EL (cell line): ENCODE data around the gene KLF7.

Experiments used
- DNase-seq: peaks from one replicate; pipeline ENCODE4 v3.0.0-alpha.2; 2016

Gene KLF7

GRCh38 chr2:207123335-207123744, 42.4 kb downstream of the KLF7 start:
- DNase-seq, result no peak

GRCh38 chr2:207122651-207123334, 43.0 kb downstream of the KLF7 start:
- no peak for DNase-seq

DNA sequence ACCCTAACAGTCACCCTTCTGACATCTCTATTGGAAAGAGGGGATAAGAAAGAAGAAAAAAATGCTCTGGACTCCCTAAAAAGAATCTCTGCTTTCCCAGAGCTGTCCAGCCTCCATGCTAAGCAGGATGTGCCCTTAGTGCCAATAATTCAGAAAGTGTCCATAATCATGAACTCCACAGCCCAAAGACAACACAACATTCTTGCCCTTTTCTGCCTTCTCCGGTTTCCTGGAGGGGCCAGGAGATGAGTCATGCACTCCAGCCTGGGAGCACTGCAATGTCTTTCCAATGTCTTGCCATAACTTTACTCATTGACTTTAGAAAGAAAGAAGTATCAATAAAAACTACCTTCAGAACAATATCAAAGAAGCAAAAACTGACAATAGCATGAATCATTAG, 44.0 kb downstream of the KLF7 start:
- DNase-seq, result peak; percentile 90

- DNase-seq, result no peak
Measured at GRCh38 chr2:207119048-207119447, 46.7 kb downstream of the KLF7 start.

DNA sequence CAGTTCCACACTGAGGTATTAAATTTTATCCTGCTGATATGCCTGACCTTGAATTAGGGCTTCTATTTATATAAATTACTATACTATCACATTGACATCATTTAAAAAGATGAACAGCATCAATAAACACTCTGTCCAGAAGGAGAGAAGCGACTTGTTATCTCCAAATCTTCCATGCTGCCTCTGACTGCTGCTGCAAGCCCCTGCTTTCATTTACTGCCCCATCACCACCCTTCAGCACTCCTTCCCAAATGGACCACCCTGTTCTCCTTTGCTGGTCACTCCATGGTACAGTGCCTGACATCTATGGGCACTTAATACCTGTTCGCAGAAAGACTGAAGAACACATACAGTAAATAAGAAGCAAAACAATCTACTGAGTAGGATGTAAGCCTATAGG, 48.1 kb downstream of the KLF7 start:
- DNase-seq, result no peak

GRCh38 chr2:207115715-207116364, 49.9 kb downstream of the KLF7 start:
- DNase-seq, result no peak

- no peak for DNase-seq
Measured at GRCh38 chr2:207113414-207113813, 52.3 kb downstream of the KLF7 start.

GRCh38 chr2:207112785-207113184, 53.0 kb downstream of the KLF7 start:
- DNase-seq, result no peak

DNA sequence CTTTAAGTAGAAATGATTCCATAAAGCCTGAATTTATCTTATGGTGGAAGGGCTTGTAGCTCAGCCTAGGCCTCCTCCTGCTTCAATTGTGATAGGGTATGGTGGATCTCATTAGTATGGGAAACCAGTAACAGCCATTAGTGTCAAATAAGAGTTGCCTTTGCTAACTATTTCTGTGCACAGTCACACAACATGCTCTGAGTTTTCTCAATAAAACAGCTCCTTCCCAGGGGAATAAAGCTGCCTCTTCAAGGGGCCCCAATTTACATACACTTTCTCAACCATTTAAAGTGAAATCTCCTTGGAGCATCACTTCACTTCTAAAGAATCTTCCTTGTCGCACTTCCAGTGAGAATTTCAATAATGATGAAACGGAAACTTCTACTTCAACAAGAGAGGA, 53.4 kb downstream of the KLF7 start:
- no peak for DNase-seq

- DNase-seq, result no peak
Measured at GRCh38 chr2:207111757-207112156, 54.0 kb downstream of the KLF7 start.

DNA sequence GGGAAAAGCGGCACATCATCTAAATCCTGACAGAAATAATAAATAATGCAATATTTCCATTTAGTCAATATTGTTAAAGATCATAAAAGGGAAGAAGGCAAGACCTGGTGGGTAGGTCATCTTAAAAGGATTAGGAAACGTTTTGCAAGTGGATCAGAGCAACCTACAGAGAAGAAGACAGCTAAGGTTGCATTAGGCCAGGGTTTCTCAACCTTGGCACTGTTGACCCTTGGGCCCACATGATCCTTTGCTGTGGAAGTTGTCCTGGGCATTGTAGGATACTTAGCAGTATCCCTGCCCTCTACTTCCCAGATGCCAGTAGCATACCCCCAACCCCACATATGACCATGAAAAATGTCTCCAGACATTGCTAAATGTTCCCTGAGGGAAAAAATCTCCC, 55.0 kb downstream of the KLF7 start:
- DNase-seq, result no peak

DNA sequence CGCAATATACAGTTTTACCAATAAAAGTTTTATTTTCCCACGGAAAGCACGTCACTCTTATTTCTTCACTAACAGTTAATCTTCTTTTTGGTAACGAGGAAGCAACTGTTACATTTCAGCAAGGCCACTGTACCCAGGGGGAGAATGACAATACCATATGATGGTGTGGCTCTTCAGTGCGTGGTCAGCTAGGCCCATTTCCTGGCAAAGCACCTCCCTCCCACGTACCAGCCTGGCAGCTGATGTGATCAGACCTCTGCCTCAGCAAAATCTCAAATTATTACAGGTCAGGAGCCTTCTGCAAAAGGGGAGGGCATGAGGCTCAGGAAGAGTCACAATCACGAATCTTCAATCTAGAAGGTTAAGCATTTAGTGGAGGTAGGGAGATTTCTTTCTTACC, 55.4 kb downstream of the KLF7 start:
- DNase-seq, result no peak

DNA sequence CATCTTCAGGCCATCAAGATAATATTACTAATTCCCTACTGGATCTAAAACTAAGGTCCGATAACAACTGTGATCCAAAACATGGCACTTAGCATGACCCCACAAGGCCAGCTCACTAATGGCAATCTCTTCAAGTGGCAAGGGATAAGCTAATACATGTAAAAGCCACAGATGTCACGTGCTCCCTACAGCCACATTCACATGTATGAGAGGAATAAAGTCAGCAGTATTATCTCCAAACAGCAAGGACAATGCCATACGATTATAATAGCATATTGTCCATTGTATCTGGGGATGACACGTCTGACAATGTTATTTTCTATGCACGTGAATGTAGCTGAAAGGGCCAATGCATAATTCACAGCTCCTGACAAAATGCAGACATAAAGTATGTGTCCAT, 56.0 kb downstream of the KLF7 start:
- DNase-seq, result no peak

- no peak for DNase-seq
Measured at GRCh38 chr2:207108440-207108839, 57.3 kb downstream of the KLF7 start.

DNA sequence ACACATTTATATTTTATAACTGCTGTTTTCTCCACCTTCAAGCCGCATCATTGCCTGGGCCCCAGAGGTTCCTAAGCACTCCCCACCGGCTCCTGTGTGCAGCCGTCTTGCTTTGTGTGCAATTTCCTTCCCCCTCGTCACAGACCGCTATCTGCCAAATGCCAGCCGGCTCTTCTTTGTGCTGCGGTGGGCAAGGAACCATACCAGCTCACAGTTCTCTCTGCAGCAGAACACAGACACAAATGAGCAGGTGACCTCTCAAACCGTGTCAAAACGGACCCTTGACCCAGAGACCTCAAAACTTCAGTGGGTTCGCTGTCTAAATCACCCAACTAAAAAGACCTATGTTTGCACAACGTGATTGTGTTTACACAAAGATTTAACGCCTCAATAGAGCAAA, 58.2 kb downstream of the KLF7 start:
- DNase-seq, result no peak

DNA sequence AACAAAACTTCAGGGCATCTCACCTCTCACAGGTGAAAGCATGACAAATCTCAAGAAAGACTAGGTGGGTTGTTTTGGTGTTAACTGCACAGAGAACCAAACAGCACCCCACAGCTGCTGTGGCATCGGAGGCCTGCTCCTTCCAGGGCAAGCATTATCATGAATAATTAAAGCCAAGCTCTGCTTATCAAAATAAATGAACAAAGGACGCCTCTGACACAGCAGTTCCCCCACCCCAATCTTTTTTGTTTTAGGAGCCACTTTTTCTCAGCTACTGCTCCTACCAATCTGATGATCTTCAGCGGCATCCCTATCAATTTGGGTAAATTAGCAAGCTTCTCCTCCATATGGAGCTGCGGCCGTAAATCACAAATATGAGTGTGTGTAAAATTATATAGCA, 58.6 kb downstream of the KLF7 start:
- DNase-seq, result no peak

DNA sequence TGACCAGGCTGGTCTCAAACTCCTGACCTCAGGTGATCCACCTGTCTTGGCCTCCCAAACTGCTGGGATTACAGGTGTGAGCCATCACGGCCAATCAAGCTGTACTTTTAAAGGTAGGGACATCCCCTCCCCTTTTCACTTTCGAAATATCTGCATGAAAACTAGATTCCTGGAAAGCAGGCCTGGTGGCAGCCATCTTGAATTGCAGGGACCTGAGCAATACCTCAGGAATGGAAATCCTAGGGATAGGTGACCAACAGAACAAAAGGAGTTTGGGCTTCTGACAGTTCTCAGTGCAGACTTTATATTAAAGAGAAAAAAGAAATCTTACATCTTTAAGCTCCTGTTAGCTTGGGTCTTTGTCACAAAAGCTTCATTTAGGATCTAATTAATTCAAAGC, 62.6 kb downstream of the KLF7 start:
- no peak for DNase-seq

- no peak for DNase-seq
Measured at GRCh38 chr2:207101984-207102383, 63.8 kb downstream of the KLF7 start.

DNA sequence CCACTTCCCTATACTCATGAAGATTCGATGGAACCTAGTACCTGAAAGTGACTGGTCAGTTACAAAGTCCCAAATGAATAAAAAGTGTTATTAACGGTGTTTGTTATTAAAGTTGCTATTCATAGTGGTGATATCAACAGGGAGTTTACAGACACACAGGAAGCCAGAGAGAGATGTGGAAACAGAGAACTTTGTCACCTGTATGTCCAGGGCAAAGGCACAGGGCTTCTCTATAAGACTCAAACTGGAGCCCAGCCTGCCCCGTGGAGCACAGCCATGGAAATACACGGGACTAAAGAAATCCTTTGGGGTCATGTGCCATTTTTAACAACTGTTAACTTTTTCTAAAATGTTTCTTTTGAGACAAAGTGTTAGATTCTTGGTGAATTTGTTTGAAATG, 68.5 kb downstream of the KLF7 start:
- DNase-seq, result no peak

DNA sequence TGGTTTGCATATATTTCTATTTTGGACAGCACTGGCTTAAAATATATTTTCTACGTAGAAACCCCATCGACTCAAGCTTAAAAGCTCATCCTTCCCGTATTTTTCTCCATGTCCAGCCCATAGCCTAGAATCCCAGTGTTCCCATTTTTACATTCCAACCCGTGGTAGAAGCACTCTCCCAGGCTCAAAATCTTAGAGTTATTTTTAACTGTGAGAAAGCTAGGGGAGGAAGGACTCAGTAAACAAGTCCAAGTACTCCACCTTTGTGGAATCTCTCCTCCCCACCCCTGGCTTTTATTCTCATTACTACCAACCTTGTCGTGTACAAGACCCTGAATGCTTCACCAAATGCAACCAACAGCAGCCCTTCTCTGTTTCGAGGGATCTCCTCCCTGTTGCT, 69.8 kb downstream of the KLF7 start:
- no peak for DNase-seq

GRCh38 chr2:207093234-207093633, 72.5 kb downstream of the KLF7 start:
- DNase-seq, result no peak

DNA sequence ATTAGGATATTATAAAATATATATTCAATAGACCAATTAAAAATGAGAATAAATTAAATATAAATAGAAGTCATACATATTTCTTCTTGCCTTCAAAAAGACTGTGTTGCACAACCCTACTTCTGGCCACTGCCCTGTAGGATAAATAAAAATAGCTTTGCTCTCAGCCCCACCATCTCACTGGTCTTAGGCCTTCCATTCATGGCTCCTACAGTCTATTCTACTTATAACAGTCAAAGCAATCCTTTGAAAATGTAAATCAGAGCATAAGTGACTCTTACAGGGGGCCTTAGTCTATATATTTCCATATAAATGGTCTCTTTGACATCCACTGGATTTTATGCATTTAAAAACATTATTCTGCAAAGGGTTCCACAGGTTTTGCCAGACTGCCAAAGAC, 72.9 kb downstream of the KLF7 start:
- no peak for DNase-seq

DNA sequence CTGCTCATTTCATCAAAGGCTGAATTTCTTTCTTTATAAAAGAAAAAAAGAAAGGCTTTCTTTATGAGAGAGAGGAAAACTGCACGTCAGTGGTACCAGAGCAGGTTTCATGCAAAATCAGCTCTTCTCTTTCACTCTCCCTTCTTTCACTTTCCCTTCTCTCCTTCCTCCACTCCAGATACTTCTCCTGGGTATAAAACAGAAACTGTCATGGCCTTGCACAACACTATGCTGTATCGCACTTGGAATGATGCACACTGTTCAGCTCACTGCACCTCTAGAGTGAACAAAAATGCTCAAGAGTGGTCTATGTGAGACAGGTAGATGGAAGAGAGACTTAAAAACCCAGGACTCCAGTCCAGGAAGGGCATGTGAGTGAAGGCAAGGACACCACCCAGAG, 73.8 kb downstream of the KLF7 start:
- no peak for DNase-seq

DNA sequence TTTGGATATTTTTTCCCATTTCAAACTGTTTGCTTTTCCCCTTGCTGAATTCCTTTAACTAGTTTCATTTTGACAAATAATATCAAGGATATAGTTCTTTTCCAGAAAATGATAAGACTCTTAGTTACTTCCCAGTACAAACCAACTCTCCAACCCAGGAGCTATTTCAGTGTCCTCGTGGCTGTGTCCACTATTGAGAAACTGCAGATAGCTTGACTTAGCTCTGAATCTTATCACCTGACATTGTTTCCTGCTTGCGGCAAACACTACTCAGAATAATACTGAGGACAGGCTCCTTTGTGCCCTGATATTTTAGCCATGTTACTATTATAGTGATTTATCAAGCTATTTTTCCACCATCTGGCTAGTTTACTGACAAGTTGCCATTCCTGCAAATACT, 74.6 kb downstream of the KLF7 start:
- no peak for DNase-seq

- no peak for DNase-seq
Measured at GRCh38 chr2:207090389-207090788, 75.4 kb downstream of the KLF7 start.
